ENCODE measurements around the gene P2RY13. TPM values are rescaled to one million over a fixed set of nuclear protein-coding genes. Genes with fewer than 3 reads are reported as not detected.

P2RY13 gene
- total and polyA plus RNA-seq, 2 of the 4 experiments (the other 2 are of a cell fraction) = not detected

DNA sequence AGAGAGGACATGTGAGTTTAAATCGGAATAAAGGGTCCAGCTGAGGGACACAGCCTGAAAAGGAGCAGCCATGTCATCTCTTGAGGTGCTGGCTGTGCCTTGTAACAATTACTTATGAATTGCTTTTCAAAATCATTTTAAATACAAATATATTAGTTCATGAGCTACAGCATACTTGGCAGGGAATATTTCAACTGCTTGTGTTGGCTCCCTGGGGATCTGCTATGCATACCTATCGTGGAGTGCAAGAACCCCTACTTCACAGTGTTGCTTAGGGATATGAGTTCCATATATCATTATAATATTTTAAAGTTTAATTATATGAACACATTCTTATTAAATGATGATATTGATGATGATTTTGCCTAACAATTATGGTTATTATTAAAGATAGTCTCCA, 31.9 kb downstream of the P2RY13 start:
- Histone ChIP-seq H3K36me3 (ENCODE audit: control insufficient read depth, insufficient read depth, low read length) (no peaks in the 10 kb centered on the region), H2AFZ (replicated peaks; ENCODE audit: low read length, poor library complexity) (no peak overlapping the region), H2BK20ac (ENCODE audit: low read depth, low read length) (no peak overlapping the region), H2BK120ac (ENCODE audit: low read depth, low read length) (no peak overlapping the region), H3K18ac (ENCODE audit: low read depth, low read length) (no peak overlapping the region), H4K91ac (ENCODE audit: insufficient read depth, low read depth, low read length) (no peak overlapping the region), H3K4me3 (ENCODE audit: insufficient read depth, low read depth, low read length) (no peak overlapping the region), H3K14ac (replicated peaks; ENCODE audit: low read depth, low read length) (no peak overlapping the region), H3K4me2 (ENCODE audit: low read depth, low read length) (no peak overlapping the region), H4K20me1 (ENCODE audit: insufficient read depth, low read length) (no peaks in the 10 kb centered on the region), H3K4ac (ENCODE audit: low read depth, low read length) (no peak overlapping the region), H3K9me3 (ENCODE audit: control insufficient read depth, insufficient read depth, low read length) (no peaks in the 10 kb centered on the region), H3K79me1 (ENCODE audit: low read depth in 1 of 2, low read length in 2 of 2) (no peaks in the 10 kb centered on the region), H3K9me1 (ENCODE audit: insufficient read depth, low read length) (no peaks in the 10 kb centered on the region; the same call in 1 of the 2 replicates), H3K4me1 (ENCODE audit: control insufficient read depth, insufficient read depth, low read length) (peaks cover 3% of the 10 kb centered on the region), H3K23ac (ENCODE audit: low read depth, low read length) (no peak overlapping the region), H2BK5ac (ENCODE audit: low read depth, low read length, poor library complexity, severe bottlenecking) (no peak overlapping the region), H2BK15ac (ENCODE audit: low read depth, low read length) (no peak overlapping the region), H3K27me3 (ENCODE audit: control insufficient read depth, insufficient read depth, low read length) (no peaks in the 10 kb centered on the region), H2AK9ac (replicated peaks; ENCODE audit: low read depth, low read length, poor library complexity) (no peak overlapping the region), H3K56ac (ENCODE audit: extremely low read depth, insufficient read depth, low read length) (no peak overlapping the region), H3K27ac (ENCODE audit: insufficient read depth, low read length) (no peak overlapping the region), H3K9ac (ENCODE audit: low read depth, low read length) (no peak overlapping the region), H4K8ac (ENCODE audit: low read depth in 2 of 2, low read length in 2 of 2) (no peak overlapping the region), H4K5ac (ENCODE audit: low read depth, low read length) (no peak overlapping the region), H2AK5ac (ENCODE audit: low read depth, low read length) (no peak overlapping the region)
- BruUV-seq (replicated peaks) = no TSS peak
- intact Hi-C loops (cut with micrococcal nuclease) (loop anchor here (10.0 kb wide), 1 partner anchor 167 kb away; the partner anchor contains the start of gene IGSF10), in situ Hi-C loops (cut with MboI; ENCODE audit: low sequenced_read_pairs) (loop anchor here (5.0 to 10.0 kb wide), 2 partner anchors 140 to 537 kb away; no protein-coding TSS in a partner anchor), dilution Hi-C loops (cut with HindIII; ENCODE audit: low sequenced_read_pairs, unreplicated experiment) (no loop called here)
- TF ChIP-seq MXI1 (IDR thresholded peaks at IDR 0.05; ENCODE audit: borderline replicate concordance, low read depth, low read length) (no peak), SMC3 (IDR thresholded peaks at IDR 0.05; ENCODE audit: low read depth, low read length) (no peak), RFX5 (IDR thresholded peaks at IDR 0.05; ENCODE audit: low read depth, low read length) (no peak), CHD1 (IDR thresholded peaks at IDR 0.05; ENCODE audit: low read depth, low read length) (no peak), CEBPB (IDR thresholded peaks at IDR 0.05; ENCODE audit: low read depth, low read length) (no peak), BHLHE40 (IDR thresholded peaks at IDR 0.05; ENCODE audit: low read depth, low read length) (no peak), RAD21 (IDR thresholded peaks at IDR 0.05; ENCODE audit: low read length) (no peak), POLR2A (IDR thresholded peaks at IDR 0.05; ENCODE audit: low read depth, low read length) (no peak), MAZ (IDR thresholded peaks at IDR 0.05; ENCODE audit: borderline replicate concordance, low read depth, low read length) (no peak)
- TF ChIP-seq, protein P1, sequence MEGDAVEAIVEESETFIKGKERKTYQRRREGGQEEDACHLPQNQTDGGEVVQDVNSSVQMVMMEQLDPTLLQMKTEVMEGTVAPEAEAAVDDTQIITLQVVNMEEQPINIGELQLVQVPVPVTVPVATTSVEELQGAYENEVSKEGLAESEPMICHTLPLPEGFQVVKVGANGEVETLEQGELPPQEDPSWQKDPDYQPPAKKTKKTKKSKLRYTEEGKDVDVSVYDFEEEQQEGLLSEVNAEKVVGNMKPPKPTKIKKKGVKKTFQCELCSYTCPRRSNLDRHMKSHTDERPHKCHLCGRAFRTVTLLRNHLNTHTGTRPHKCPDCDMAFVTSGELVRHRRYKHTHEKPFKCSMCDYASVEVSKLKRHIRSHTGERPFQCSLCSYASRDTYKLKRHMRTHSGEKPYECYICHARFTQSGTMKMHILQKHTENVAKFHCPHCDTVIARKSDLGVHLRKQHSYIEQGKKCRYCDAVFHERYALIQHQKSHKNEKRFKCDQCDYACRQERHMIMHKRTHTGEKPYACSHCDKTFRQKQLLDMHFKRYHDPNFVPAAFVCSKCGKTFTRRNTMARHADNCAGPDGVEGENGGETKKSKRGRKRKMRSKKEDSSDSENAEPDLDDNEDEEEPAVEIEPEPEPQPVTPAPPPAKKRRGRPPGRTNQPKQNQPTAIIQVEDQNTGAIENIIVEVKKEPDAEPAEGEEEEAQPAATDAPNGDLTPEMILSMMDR (conservative IDR thresholded peaks at IDR 0.05; ENCODE audit: low read depth, low read length) = no peak
- TF ChIP-seq, protein P2, sequence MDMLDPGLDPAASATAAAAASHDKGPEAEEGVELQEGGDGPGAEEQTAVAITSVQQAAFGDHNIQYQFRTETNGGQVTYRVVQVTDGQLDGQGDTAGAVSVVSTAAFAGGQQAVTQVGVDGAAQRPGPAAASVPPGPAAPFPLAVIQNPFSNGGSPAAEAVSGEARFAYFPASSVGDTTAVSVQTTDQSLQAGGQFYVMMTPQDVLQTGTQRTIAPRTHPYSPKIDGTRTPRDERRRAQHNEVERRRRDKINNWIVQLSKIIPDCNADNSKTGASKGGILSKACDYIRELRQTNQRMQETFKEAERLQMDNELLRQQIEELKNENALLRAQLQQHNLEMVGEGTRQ (IDR thresholded peaks at IDR 0.05; ENCODE audit: low read depth, low read length) = no peak
- ChIA-PET CTCF (no interaction called here), POLR2A (ENCODE audit: unreplicated experiment) (no interaction called here)
- no CpG with 5 or more reads among the region's 2 CpGs for WGBS, 2 experiments (ENCODE audit: extremely low coverage in 2 of 2, insufficient read length in 1 of 2)
- DNase-seq (no peak), ATAC-seq (ENCODE audit: low read depth) (no peak)

Measured in IMR-90 (cell line).